ENCODE data around the gene MGAT4C.

Gene MGAT4C

DNA sequence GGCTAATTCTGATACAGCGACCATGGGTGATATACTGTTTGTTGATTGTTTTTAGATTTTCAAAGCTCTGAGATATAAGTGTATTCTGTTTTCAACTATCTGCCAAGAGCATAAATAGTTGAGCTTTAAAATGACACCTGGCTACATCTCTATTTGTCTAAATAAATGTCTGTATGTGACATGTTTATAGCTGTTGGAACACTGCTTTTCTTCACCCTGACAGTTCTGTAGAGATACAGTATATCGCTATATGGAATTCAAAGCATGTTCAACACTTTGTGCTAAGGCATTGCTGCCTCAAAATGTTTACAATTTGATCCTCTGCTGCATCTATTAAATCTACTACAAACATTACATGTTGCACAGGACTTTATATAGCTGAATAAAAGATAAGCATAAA lies 27.4 kb upstream of the MGAT4C start:
- Histone ChIP-seq H3K4me3 (replicated peaks; ENCODE audit: low read depth, low read length) (no peak overlapping the region), H3K36me3 (ENCODE audit: control insufficient read depth, insufficient read depth, low read length) (no peaks in the 10 kb centered on the region), H3K27me3 (replicated peaks; ENCODE audit: control insufficient read depth, insufficient read depth, low read length) (no peaks in the 10 kb centered on the region)
- DNase-seq (ENCODE audit: extremely low read depth, insufficient read length), result no peak
- TF ChIP-seq CTCF (IDR thresholded peaks at IDR 0.05; ENCODE audit: insufficient read depth, low read length, poor library complexity, severe bottlenecking), result no peak

- Histone ChIP-seq H3K27me3 (replicated peaks; ENCODE audit: control insufficient read depth, insufficient read depth, low read length) (no peaks in the 10 kb centered on the region), H3K4me3 (replicated peaks; ENCODE audit: low read depth, low read length) (no peak overlapping the region), H3K36me3 (ENCODE audit: control insufficient read depth, insufficient read depth, low read length) (no peaks in the 10 kb centered on the region)
- TF ChIP-seq CTCF (IDR thresholded peaks at IDR 0.05; ENCODE audit: insufficient read depth, low read length, poor library complexity, severe bottlenecking), result no peak
- DNase-seq (ENCODE audit: extremely low read depth, insufficient read length), result no peak
Measured at GRCh38 chr12:86275356-86275755, 19.2 kb upstream of the MGAT4C start.

DNA sequence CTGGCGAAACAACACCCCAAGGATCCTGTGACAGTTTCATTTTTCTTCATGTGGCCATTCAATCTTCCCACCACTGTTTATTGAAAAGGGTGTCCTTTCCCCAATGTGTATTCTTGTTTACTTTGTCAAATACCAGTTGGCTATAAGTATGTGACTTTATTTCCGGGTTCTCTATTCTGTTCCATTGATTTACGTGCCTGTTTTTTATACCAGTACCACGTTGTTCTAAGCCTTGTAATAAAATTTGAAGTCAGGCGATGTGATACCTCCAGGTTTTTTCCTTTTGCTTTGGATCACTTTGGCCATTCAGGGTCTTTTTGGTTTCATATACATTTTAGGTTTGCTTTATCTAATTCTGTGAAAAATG lies 9.1 kb upstream of the MGAT4C start:
- no peak overlapping the region for H3K4me3 ChIP-seq (replicated peaks; ENCODE audit: low read depth, low read length)
- DNase-seq (ENCODE audit: extremely low read depth, insufficient read length), result no peak
- H3K27me3 ChIP-seq (replicated peaks; ENCODE audit: control insufficient read depth, insufficient read depth, low read length), result no peaks in the 10 kb centered on the region
- no peak for TF ChIP-seq CTCF (IDR thresholded peaks at IDR 0.05; ENCODE audit: insufficient read depth, low read length, poor library complexity, severe bottlenecking)
- no peaks in the 10 kb centered on the region for H3K36me3 ChIP-seq (ENCODE audit: control insufficient read depth, insufficient read depth, low read length)

- H3K36me3 ChIP-seq (ENCODE audit: control insufficient read depth, insufficient read depth, low read length), result no peaks in the 10 kb centered on the region
- no peak overlapping the region for H3K4me3 ChIP-seq (replicated peaks; ENCODE audit: low read depth, low read length)
- no peak for DNase-seq (ENCODE audit: extremely low read depth, insufficient read length)
- no peak for TF ChIP-seq CTCF (IDR thresholded peaks at IDR 0.05; ENCODE audit: insufficient read depth, low read length, poor library complexity, severe bottlenecking)
- no peaks in the 10 kb centered on the region for H3K27me3 ChIP-seq (replicated peaks; ENCODE audit: control insufficient read depth, insufficient read depth, low read length)
Measured at GRCh38 chr12:86264451-86265328, 8.5 kb upstream of the MGAT4C start.

DNA sequence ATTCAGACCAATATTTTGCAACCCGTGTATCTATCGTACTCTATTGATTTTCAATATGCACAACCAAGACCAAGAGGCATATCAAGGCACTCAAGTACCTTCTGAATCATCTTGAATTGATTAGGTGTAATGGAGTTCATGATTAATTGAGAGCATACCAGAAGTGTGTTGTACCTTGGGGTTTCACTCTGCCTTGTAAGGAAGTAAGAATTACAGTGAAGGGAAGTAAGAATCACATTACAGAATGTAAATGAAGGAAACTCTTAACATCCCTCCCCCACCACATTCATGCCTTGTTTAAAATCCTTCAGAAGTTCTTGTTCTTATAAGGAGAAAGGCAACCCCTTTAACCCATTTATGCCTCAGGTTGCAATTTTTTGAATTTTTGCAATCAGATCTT lies 5.4 kb upstream of the MGAT4C start:
- Histone ChIP-seq H3K27me3 (replicated peaks; ENCODE audit: control insufficient read depth, insufficient read depth, low read length) (no peaks in the 10 kb centered on the region), H3K36me3 (ENCODE audit: control insufficient read depth, insufficient read depth, low read length) (no peaks in the 10 kb centered on the region), H3K4me3 (replicated peaks; ENCODE audit: low read depth, low read length) (no peak overlapping the region)
- no peak for DNase-seq (ENCODE audit: extremely low read depth, insufficient read length)
- no peak for TF ChIP-seq CTCF (IDR thresholded peaks at IDR 0.05; ENCODE audit: insufficient read depth, low read length, poor library complexity, severe bottlenecking)
